SK-N-SH (cell line): Measurements from ENCODE around the gene CLEC12A. TPM values are rescaled to one million over a fixed set of nuclear protein-coding genes. Genes with fewer than 3 reads are reported as not detected.
"Not testable (repeated sequence)": the region's sequence is repeated elsewhere in the genome, so short reads cannot be mapped to it uniquely, and the experiment has no call there.

Experiments used
- CTCF ChIA-PET: fragments of 300-600, 350-600 bp; formaldehyde crosslinking; extraction: SDS; loops from one replicate; lab custom pipeline; 2021; lab: Yijun Ruan, JAX
- POLR2A ChIA-PET: fragments of 350-600 bp; sonication (Branson Sonifier 250); formaldehyde crosslinking; extraction: SDS; loops from one replicate; lab custom pipeline; 2020; ENCODE audit warnings: antibody characterized with exemption, inconsistent platforms; lab: Yijun Ruan, JAX
- DNase-seq: peaks from one replicate; pipeline ENCODE4 v3.0.0; 2012
- H2AFZ ChIP-seq: fragments of 200-600 bp; sonication (generic); 2 replicates; pipeline ENCODE4 v1.8.1; 2016; ENCODE audit warnings: antibody characterized with exemption, mild to moderate bottlenecking, low read depth
- H3F3A ChIP-seq: fragments of 200-600 bp; sonication (generic); replicated peaks from 2 replicates; pipeline ENCODE3; 2016; ENCODE audit warnings: antibody characterized with exemption, mild to moderate bottlenecking; ENCODE audit not compliant: insufficient read depth
- H3K27ac ChIP-seq, 2 experiments: fragments of 200-500 bp in 1 of 2; fragments of 200-600 bp in 1 of 2; sonication (Bioruptor generic) in 1 of 2; sonication (generic), shearing (Covaris generic) in 1 of 2; 2 replicates each; pipeline versions ENCODE4 v1.5.1 to v1.6.1; 2014 to 2016; ENCODE audit warnings: low read depth in 2 of 2, inconsistent platforms in 1 of 2, low read length in 1 of 2, mild to moderate bottlenecking in 1 of 2, mixed read lengths in 1 of 2
- H3K27me3 ChIP-seq: fragments of 200-600 bp; sonication (generic), shearing (Covaris generic); 2 replicates; pipeline ENCODE4 v1.6.1; 2016; ENCODE audit warnings: mixed run types; ENCODE audit not compliant: insufficient read depth
- H3K36me3 ChIP-seq, 2 experiments: fragments of 200-500 bp in 1 of 2; fragments of 200-600 bp in 1 of 2; sonication (Bioruptor generic) in 1 of 2; sonication (generic) in 1 of 2; replicated peaks in 1 of 2; 2 replicates each; pipeline versions ENCODE3 to v1.5.1; 2014 to 2016; ENCODE audit warnings: low read length in 1 of 2, mild to moderate bottlenecking in 1 of 2; ENCODE audit not compliant: insufficient read depth in 2 of 2, control insufficient read depth in 1 of 2
- H3K4me1 ChIP-seq, 2 experiments: fragments of 200-500 bp in 1 of 2; fragments of 200-600 bp in 1 of 2; sonication (Bioruptor generic) in 1 of 2; sonication (generic), shearing (Covaris generic) in 1 of 2; 2 replicates each; pipeline versions ENCODE4 v1.5.1 to v1.6.1; 2014 to 2016; ENCODE audit warnings: low read depth in 1 of 2, low read length in 1 of 2, mixed run types in 1 of 2; ENCODE audit not compliant: insufficient read depth in 2 of 2, control insufficient read depth in 1 of 2
- H3K4me2 ChIP-seq: fragments of 200-600 bp; sonication (generic), shearing (Covaris generic); 2 replicates; pipeline ENCODE4 v1.6.1; 2017; ENCODE audit warnings: mixed run types
- H3K4me3 ChIP-seq, 2 experiments: fragments of 200-500 bp in 1 of 2; fragments of 200-600 bp in 1 of 2; sonication (Bioruptor generic) in 1 of 2; sonication (generic), shearing (Covaris generic) in 1 of 2; 2 replicates each; pipeline versions ENCODE4 v1.5.1 to v1.8.1; 2014 to 2016; ENCODE audit warnings: low read depth in 2 of 2, inconsistent platforms in 1 of 2, low read length in 1 of 2, mild to moderate bottlenecking in 1 of 2, mixed read lengths in 1 of 2, moderate library complexity in 1 of 2
- H3K79me2 ChIP-seq: fragments of 200-600 bp; sonication (generic); 2 replicates; pipeline ENCODE4 v1.8.1; 2017; ENCODE audit warnings: mild to moderate bottlenecking; ENCODE audit not compliant: insufficient read depth
- H3K9ac ChIP-seq: fragments of 200-600 bp; sonication (generic); 2 replicates; pipeline ENCODE4 v1.6.1; 2017; ENCODE audit warnings: mixed run types
- H3K9me2 ChIP-seq: fragments of 200-600 bp; sonication (generic); 2 replicates; pipeline ENCODE4 v1.6.1; 2017; ENCODE audit warnings: mixed run types
- H3K9me3 ChIP-seq: fragments of 200-600 bp; sonication (generic); 2 replicates; pipeline ENCODE4 v1.6.1; 2017; ENCODE audit warnings: mixed run types, mild to moderate bottlenecking, moderate library complexity
- H4K20me1 ChIP-seq: fragments of 200-600 bp; sonication (generic); 2 replicates; pipeline ENCODE4 v1.6.1; 2017; ENCODE audit warnings: mild to moderate bottlenecking, mixed run types; ENCODE audit not compliant: insufficient read depth
- CHD2 ChIP-seq: fragments of 150-350 bp; IDR thresholded peaks from 2 replicates; pipeline ENCODE4 v1.6.1; 2018; ENCODE audit warnings: low read length; ENCODE audit not compliant: partially characterized antibody
- ELF1 ChIP-seq: IDR thresholded peaks from 2 replicates; pipeline ENCODE4 v1.4.0; 2012
- FOXM1 ChIP-seq: IDR thresholded peaks from 2 replicates; pipeline ENCODE4 v1.4.0; 2012; ENCODE audit warnings: low read depth, mild to moderate bottlenecking
- GABPA ChIP-seq: IDR thresholded peaks from 2 replicates; pipeline ENCODE4 v1.4.0; 2012; ENCODE audit warnings: low read depth, mild to moderate bottlenecking
- GATA2 ChIP-seq: sonication (generic); formaldehyde crosslinking; IDR thresholded peaks from 2 replicates; pipeline ENCODE4 v1.5.0; 2020; ENCODE audit warnings: mild to moderate bottlenecking, missing genetic modification reagents
- JUND ChIP-seq: IDR thresholded peaks from 2 replicates; pipeline ENCODE4 v1.4.0; 2012
- NRF1 ChIP-seq: IDR thresholded peaks from 2 replicates; pipeline ENCODE4 v1.6.1; 2012; ENCODE audit warnings: low read depth, mild to moderate bottlenecking, low read length
- POLR2AphosphoS5 ChIP-seq: IDR thresholded peaks from 2 replicates; pipeline ENCODE4 v1.6.1; 2012; ENCODE audit warnings: low read depth, low read length
- RCOR1 ChIP-seq: fragments of 150-350 bp; IDR thresholded peaks from 2 replicates; pipeline ENCODE4 v1.6.1; 2017; ENCODE audit warnings: antibody characterized with exemption, low read length
- REST ChIP-seq: IDR thresholded peaks from 2 replicates; pipeline ENCODE4 v1.6.1; 2012; ENCODE audit warnings: mild to moderate bottlenecking, low read depth, low read length, moderate library complexity
- SIN3A ChIP-seq: IDR thresholded peaks from 2 replicates; pipeline ENCODE4 v1.6.1; 2012; ENCODE audit warnings: low read depth, mild to moderate bottlenecking, low read length, moderate library complexity, borderline replicate concordance
- TAF1 ChIP-seq: IDR thresholded peaks from 2 replicates; pipeline ENCODE4 v1.6.1; 2012; ENCODE audit warnings: low read depth, mild to moderate bottlenecking, low read length, moderate library complexity, borderline replicate concordance
- USF1 ChIP-seq: IDR thresholded peaks from 2 replicates; pipeline ENCODE4 v1.4.0; 2012; ENCODE audit warnings: low read depth, borderline replicate concordance
- YY1 ChIP-seq: IDR thresholded peaks from 2 replicates; pipeline ENCODE4 v1.4.0; 2012; ENCODE audit warnings: low read depth, mild to moderate bottlenecking
- WGBS: methylation state at CpG from one replicate; pipeline ENCODE4 v1.1.6; 2017; ENCODE audit warnings: low lambda C conversion rate; 5-methylcytosine and 5-hydroxymethylcytosine counted together
- polyA plus RNA-seq, 3 experiments: library from polyadenylated mRNA; depleted of rRNA; stranded (reverse); fragments of >200 nt; gene quantifications; 2 replicates each; pipeline ENCODE4 v1.2.3, GENCODE V29; 2012
- TF ChIP-seq, protein P1 (sequence below): IDR thresholded peaks from 2 replicates; pipeline ENCODE4 v1.4.0; 2012; ENCODE audit warnings: low read depth, borderline replicate concordance

Gene CLEC12A
- polyA plus RNA-seq, 1 of the 3 experiments (the other 2 are of a cell fraction): not detected

- ChIA-PET CTCF (no interaction called here), POLR2A (no interaction called here)
- H3F3A ChIP-seq: no peaks in the 10 kb centered on the region
- no peak overlapping the region for H3K9ac ChIP-seq
- whole genome bisulfite sequencing: 14% methylated on average over 5 of the region's 5 CpGs
- no peak overlapping the region for H3K4me3 ChIP-seq
- no peak overlapping the region for H3K4me2 ChIP-seq
- no peaks in the 10 kb centered on the region for H3K9me3 ChIP-seq
- H3K4me1 ChIP-seq: no peaks in the 10 kb centered on the region
- H3K36me3 ChIP-seq: no peaks in the 10 kb centered on the region
- TF ChIP-seq GATA2 (CRISPR knock-in tag) (no peak), YY1 (no peak), TAF1 (no peak), SIN3A (no peak), RCOR1 (no peak), JUND (no peak), CHD2 (no peak), GABPA (no peak), USF1 (no peak), POLR2AphosphoS5 (no peak), FOXM1 (no peak)
- DNase-seq: no peak
- H3K79me2 ChIP-seq: no peaks in the 10 kb centered on the region
- no peaks in the 10 kb centered on the region for H3K27me3 ChIP-seq
- no peak overlapping the region for H2AFZ ChIP-seq
- no peaks in the 10 kb centered on the region for H4K20me1 ChIP-seq
- no peak overlapping the region for H3K27ac ChIP-seq
- H3K9me2 ChIP-seq: no peaks in the 10 kb centered on the region
Measured at GRCh38 chr12:9951026-9951675, 20.1 kb upstream of the CLEC12A start.

DNA sequence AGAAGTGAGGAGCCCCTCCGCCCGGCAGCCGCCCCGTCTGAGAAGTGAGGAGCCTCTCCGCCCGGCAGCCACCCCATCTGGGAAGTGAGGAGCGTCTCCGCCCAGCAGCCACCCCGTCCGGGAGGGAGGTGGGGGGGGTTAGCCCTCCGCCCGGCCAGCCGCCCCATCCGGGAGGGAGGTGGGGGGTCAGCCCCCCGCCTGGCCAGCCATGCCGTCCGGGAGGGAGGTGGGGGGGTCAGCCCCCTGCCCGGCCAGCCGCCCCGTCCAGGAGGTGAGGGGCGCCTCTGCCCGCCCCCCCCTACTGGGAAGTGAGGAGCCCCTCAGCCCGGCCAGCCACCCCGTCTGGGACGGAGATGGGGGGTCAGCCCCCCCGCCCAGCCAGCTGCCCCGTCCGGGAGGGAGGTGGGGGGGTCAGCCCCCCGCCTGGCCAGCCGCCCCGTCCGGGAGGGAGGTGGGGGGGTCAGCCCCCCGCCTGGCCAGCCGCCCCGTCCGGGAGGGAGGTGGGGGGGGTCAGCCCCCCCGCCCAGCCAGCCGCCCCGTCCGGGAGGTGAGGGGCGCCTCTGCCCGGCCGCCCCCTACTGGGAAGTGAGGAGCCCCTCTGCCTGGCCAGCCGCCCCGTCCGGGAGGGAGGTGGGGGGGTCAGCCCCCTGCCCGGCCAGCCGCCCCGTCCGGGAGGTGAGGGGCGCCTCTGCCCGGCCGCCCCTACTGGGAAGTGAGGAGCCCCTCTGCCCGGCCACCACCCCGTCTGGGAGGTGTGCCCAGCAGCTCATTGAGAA lies 18.1 kb upstream of the CLEC12A start:
- H3F3A ChIP-seq, H2AFZ ChIP-seq, CTCF ChIA-PET, H3K79me2 ChIP-seq, H4K20me1 ChIP-seq, H3K9me2 ChIP-seq, POLR2A ChIA-PET, DNase-seq, H3K9me3 ChIP-seq, H3K4me1 ChIP-seq, H3K27me3 ChIP-seq, H3K9ac ChIP-seq, H3K4me2 ChIP-seq, H3K27ac ChIP-seq, H3K4me3 ChIP-seq, H3K36me3 ChIP-seq: not testable (repeated sequence)
- 55% methylated on average over 5 of the region's 55 CpGs for WGBS

- Histone ChIP-seq H3K9me2 (no peaks in the 10 kb centered on the region), H3K4me1 (no peaks in the 10 kb centered on the region), H3K79me2 (no peaks in the 10 kb centered on the region), H2AFZ (no peak overlapping the region), H3K9me3 (no peaks in the 10 kb centered on the region), H3K27me3 (no peaks in the 10 kb centered on the region), H3K36me3 (no peaks in the 10 kb centered on the region), H4K20me1 (no peaks in the 10 kb centered on the region), H3F3A (no peaks in the 10 kb centered on the region), H3K27ac (no peak overlapping the region), H3K4me3 (no peak overlapping the region), H3K9ac (no peak overlapping the region), H3K4me2 (no peak overlapping the region)
- DNase-seq: no peak
- POLR2A ChIA-PET: no interaction called here
- CTCF ChIA-PET: no interaction called here
- TF ChIP-seq USF1 (no peak), NRF1 (no peak), REST (no peak), ELF1 (no peak)
- TF ChIP-seq, protein P1, sequence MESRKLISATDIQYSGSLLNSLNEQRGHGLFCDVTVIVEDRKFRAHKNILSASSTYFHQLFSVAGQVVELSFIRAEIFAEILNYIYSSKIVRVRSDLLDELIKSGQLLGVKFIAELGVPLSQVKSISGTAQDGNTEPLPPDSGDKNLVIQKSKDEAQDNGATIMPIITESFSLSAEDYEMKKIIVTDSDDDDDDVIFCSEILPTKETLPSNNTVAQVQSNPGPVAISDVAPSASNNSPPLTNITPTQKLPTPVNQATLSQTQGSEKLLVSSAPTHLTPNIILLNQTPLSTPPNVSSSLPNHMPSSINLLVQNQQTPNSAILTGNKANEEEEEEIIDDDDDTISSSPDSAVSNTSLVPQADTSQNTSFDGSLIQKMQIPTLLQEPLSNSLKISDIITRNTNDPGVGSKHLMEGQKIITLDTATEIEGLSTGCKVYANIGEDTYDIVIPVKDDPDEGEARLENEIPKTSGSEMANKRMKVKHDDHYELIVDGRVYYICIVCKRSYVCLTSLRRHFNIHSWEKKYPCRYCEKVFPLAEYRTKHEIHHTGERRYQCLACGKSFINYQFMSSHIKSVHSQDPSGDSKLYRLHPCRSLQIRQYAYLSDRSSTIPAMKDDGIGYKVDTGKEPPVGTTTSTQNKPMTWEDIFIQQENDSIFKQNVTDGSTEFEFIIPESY: no peak
Measured at GRCh38 chr12:9957834-9958233, 13.4 kb upstream of the CLEC12A start.
